PFSK-1 (cell line): ENCODE data around the gene RPS6KA3.

ENCODE experiments used
- POLR2AphosphoS5 ChIP-seq: IDR thresholded peaks from 2 replicates; pipeline ENCODE4 v1.6.1; 2012; ENCODE audit warnings: low read depth, mild to moderate bottlenecking, control low read depth, low read length, moderate library complexity
- SIN3A ChIP-seq: IDR thresholded peaks from 2 replicates; pipeline ENCODE4 v1.6.1; 2012; ENCODE audit warnings: mild to moderate bottlenecking, low read length, moderate library complexity, borderline replicate concordance; ENCODE audit not compliant: insufficient read depth
- TF ChIP-seq, protein P1 (sequence below), 2 experiments: IDR thresholded peaks; 2 replicates each; pipeline versions ENCODE4 v1.6.1 to v1.8.0; 2011 to 2012; ENCODE audit warnings: low read depth in 2 of 2, low read length in 2 of 2, control low read depth in 1 of 2, inconsistent platforms in 1 of 2, mild to moderate bottlenecking in 1 of 2, moderate library complexity in 1 of 2; ENCODE audit not compliant: insufficient read depth in 1 of 2

DNA sequence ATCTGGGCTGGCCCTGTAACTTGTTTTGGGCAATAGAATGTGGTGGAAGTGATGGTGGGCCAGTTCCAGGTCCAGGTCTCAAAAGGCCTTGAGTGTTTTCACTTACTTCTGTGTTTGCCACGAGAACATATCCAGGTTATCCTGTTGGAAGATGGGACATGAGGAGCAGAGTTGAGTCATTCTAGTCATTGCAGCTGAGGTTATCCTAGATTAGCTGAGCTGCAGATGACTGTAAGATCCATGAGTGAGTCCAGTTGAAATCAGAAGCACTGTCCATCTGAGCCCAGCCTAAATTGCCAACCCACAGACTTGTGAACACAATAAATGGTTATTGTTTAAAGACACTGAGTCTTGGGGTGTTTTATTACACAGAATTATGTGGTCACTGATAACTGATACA lies 45.3 kb upstream of the RPS6KA3 start:
- TF ChIP-seq POLR2AphosphoS5, result no peak
- TF ChIP-seq, protein P1, sequence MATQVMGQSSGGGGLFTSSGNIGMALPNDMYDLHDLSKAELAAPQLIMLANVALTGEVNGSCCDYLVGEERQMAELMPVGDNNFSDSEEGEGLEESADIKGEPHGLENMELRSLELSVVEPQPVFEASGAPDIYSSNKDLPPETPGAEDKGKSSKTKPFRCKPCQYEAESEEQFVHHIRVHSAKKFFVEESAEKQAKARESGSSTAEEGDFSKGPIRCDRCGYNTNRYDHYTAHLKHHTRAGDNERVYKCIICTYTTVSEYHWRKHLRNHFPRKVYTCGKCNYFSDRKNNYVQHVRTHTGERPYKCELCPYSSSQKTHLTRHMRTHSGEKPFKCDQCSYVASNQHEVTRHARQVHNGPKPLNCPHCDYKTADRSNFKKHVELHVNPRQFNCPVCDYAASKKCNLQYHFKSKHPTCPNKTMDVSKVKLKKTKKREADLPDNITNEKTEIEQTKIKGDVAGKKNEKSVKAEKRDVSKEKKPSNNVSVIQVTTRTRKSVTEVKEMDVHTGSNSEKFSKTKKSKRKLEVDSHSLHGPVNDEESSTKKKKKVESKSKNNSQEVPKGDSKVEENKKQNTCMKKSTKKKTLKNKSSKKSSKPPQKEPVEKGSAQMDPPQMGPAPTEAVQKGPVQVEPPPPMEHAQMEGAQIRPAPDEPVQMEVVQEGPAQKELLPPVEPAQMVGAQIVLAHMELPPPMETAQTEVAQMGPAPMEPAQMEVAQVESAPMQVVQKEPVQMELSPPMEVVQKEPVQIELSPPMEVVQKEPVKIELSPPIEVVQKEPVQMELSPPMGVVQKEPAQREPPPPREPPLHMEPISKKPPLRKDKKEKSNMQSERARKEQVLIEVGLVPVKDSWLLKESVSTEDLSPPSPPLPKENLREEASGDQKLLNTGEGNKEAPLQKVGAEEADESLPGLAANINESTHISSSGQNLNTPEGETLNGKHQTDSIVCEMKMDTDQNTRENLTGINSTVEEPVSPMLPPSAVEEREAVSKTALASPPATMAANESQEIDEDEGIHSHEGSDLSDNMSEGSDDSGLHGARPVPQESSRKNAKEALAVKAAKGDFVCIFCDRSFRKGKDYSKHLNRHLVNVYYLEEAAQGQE (IDR thresholded peaks at IDR 0.05; ENCODE audit: insufficient read depth in 1 of 2, low read depth in 2 of 2, low read length in 2 of 2), result no peak
- no peak for TF ChIP-seq SIN3A
